BE2C (cell line): ENCODE data around the gene ELFN2.

ENCODE experiments used
- DNase-seq: peaks from one replicate; pipeline ENCODE4 v3.0.0-alpha.2; 2020
- H3K27me3 ChIP-seq: fragments of 250-450 bp; sonication (Bioruptor Pico); 2 replicates; pipeline ENCODE4 v1.5.1; 2020; ENCODE audit warnings: mild to moderate bottlenecking
- H3K36me3 ChIP-seq: fragments of 250-450 bp; sonication (Bioruptor Pico); 2 replicates; pipeline ENCODE4 v1.5.1; 2020; ENCODE audit warnings: mild to moderate bottlenecking
- H3K4me1 ChIP-seq: fragments of 250-450 bp; sonication (Bioruptor Pico); 2 replicates; pipeline ENCODE4 v1.5.1; 2020
- H3K4me3 ChIP-seq: 2 replicates; pipeline ENCODE4 v1.5.1; 2011; ENCODE audit warnings: low read depth, low read length
- H3K9me3 ChIP-seq: fragments of 250-450 bp; sonication (Bioruptor Pico); 2 replicates; pipeline ENCODE4 v1.5.1; 2020
- TF ChIP-seq, protein P1 (sequence below): IDR thresholded peaks from 2 replicates; pipeline ENCODE4 v1.5.1; 2012; ENCODE audit warnings: mild to moderate bottlenecking, low read depth, low read length

The ELFN2 gene

GRCh38 chr22:37406441-37407235 lies 20.6 kb downstream of the ELFN2 start:
- H3K27me3 ChIP-seq, result no peaks in the 10 kb centered on the region
- TF ChIP-seq, protein P1, sequence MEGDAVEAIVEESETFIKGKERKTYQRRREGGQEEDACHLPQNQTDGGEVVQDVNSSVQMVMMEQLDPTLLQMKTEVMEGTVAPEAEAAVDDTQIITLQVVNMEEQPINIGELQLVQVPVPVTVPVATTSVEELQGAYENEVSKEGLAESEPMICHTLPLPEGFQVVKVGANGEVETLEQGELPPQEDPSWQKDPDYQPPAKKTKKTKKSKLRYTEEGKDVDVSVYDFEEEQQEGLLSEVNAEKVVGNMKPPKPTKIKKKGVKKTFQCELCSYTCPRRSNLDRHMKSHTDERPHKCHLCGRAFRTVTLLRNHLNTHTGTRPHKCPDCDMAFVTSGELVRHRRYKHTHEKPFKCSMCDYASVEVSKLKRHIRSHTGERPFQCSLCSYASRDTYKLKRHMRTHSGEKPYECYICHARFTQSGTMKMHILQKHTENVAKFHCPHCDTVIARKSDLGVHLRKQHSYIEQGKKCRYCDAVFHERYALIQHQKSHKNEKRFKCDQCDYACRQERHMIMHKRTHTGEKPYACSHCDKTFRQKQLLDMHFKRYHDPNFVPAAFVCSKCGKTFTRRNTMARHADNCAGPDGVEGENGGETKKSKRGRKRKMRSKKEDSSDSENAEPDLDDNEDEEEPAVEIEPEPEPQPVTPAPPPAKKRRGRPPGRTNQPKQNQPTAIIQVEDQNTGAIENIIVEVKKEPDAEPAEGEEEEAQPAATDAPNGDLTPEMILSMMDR, result no peak
- no peaks in the 10 kb centered on the region for H3K36me3 ChIP-seq
- no peak overlapping the region for H3K4me3 ChIP-seq
- H3K4me1 ChIP-seq, result peaks cover 5% of the 10 kb centered on the region; the same call in 1 of the 2 replicates
- no peaks in the 10 kb centered on the region for H3K9me3 ChIP-seq
- no peak for DNase-seq

GRCh38 chr22:37404091-37404490 lies 23.2 kb downstream of the ELFN2 start:
- no peaks in the 10 kb centered on the region for H3K27me3 ChIP-seq
- H3K4me1 ChIP-seq, result peaks cover 5% of the 10 kb centered on the region; the same call in 1 of the 2 replicates
- TF ChIP-seq, protein P1, result no peak
- H3K9me3 ChIP-seq, result no peaks in the 10 kb centered on the region
- H3K36me3 ChIP-seq, result no peaks in the 10 kb centered on the region
- no peak overlapping the region for H3K4me3 ChIP-seq
- no peak for DNase-seq

DNA sequence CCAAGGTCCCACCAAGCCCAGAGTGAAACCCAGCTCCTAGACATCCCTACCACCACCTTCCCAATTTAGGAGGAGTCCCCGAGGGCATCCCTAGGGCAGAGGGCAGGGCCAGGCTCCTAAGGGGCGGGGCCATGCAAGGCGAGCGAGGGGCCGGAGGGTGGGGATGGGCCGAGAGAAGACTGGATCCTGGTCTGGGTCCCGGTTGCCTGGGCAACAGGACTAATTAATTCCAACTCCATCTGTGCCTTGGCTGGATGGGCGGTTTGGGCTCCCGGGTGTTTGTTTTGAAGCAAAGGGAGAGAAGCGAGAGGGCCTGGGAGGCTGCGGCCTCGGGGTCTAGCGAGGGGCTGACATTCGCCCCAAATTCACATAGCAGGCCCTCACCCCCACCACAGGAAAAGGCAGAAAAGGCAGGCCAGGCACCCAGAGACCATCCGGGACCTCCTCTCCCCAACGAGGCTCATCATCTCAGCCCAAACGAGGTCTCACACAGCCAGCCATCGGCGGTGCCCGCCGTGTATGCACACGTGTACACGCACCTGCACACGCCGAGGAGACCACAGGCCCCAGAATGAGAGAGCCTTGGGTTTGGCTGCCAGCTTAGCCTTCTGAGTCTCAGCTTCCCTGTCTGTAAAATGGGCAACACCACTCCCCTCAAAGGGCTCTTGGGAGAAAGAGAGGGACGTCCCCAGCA lies 23.9 kb downstream of the ELFN2 start:
- DNase-seq, result no peak
- H3K27me3 ChIP-seq, result no peaks in the 10 kb centered on the region
- H3K4me1 ChIP-seq, result peaks cover 5% of the 10 kb centered on the region; the same call in 1 of the 2 replicates
- no peaks in the 10 kb centered on the region for H3K36me3 ChIP-seq
- H3K9me3 ChIP-seq, result no peaks in the 10 kb centered on the region
- H3K4me3 ChIP-seq, result no peak overlapping the region
- TF ChIP-seq, protein P1, result no peak

GRCh38 chr22:37402184-37402506 lies 25.1 kb downstream of the ELFN2 start:
- DNase-seq, result no peak
- no peaks in the 10 kb centered on the region for H3K27me3 ChIP-seq
- no peak overlapping the region for H3K4me3 ChIP-seq
- H3K4me1 ChIP-seq, result peaks cover 5% of the 10 kb centered on the region; the same call in 1 of the 2 replicates
- TF ChIP-seq, protein P1, result no peak
- no peaks in the 10 kb centered on the region for H3K36me3 ChIP-seq
- H3K9me3 ChIP-seq, result no peaks in the 10 kb centered on the region

- peaks cover 5% of the 10 kb centered on the region; the same call in 1 of the 2 replicates for H3K4me1 ChIP-seq
- H3K27me3 ChIP-seq, result no peaks in the 10 kb centered on the region
- H3K4me3 ChIP-seq, result no peak overlapping the region
- H3K9me3 ChIP-seq, result no peaks in the 10 kb centered on the region
- H3K36me3 ChIP-seq, result no peaks in the 10 kb centered on the region
- TF ChIP-seq, protein P1, result no peak
- no peak for DNase-seq
These were observed 25.7 kb downstream of the ELFN2 start for GRCh38 chr22:37401401-37402183.
